ENCODE data around the gene CNIH3. TPM values are rescaled to one million over a fixed set of nuclear protein-coding genes. Genes with fewer than 3 reads are reported as not detected.

CNIH3 gene
- total RNA-seq, 2 donors from 2014 or later: 7.9 to 15.3 TPM

GRCh38 chr1:224641030-224641429, 24.9 kb downstream of the CNIH3 start:
- DNase-seq: peak; percentile 35 to 74 (median 64)
- Histone ChIP-seq H3K4me1 (peaks cover 43% of the 10 kb centered on the region), H3K4me3 (no peak overlapping the region), H3K36me3 (replicated peaks in 1 of 2; ENCODE audit: insufficient read depth in 1 of 2, low read depth in 2 of 2) (no peaks in the 10 kb centered on the region), H3K27me3 (no peaks in the 10 kb centered on the region), H3K27ac (peak overlapping the region in 1 of 4 donors; percentile 7), H3K9me3 (no peaks in the 10 kb centered on the region)
- intact Hi-C loops (cut with DNase I): loop anchor here (10.0 kb wide), 2 partner anchors 126 to 274 kb away; no protein-coding TSS in a partner anchor
- ATAC-seq: peak; percentile 40
- WGBS, 2 donors: 49 to 71% methylated on average over 6 of the region's 7 CpGs
- TF ChIP-seq, protein P1, sequence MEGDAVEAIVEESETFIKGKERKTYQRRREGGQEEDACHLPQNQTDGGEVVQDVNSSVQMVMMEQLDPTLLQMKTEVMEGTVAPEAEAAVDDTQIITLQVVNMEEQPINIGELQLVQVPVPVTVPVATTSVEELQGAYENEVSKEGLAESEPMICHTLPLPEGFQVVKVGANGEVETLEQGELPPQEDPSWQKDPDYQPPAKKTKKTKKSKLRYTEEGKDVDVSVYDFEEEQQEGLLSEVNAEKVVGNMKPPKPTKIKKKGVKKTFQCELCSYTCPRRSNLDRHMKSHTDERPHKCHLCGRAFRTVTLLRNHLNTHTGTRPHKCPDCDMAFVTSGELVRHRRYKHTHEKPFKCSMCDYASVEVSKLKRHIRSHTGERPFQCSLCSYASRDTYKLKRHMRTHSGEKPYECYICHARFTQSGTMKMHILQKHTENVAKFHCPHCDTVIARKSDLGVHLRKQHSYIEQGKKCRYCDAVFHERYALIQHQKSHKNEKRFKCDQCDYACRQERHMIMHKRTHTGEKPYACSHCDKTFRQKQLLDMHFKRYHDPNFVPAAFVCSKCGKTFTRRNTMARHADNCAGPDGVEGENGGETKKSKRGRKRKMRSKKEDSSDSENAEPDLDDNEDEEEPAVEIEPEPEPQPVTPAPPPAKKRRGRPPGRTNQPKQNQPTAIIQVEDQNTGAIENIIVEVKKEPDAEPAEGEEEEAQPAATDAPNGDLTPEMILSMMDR (IDR thresholded peaks at IDR 0.05): peak in 5 of 7 experiments; percentile 22 to 57 (median 45)
- TF ChIP-seq POLR2A (IDR thresholded peaks at IDR 0.05): no peak

DNA sequence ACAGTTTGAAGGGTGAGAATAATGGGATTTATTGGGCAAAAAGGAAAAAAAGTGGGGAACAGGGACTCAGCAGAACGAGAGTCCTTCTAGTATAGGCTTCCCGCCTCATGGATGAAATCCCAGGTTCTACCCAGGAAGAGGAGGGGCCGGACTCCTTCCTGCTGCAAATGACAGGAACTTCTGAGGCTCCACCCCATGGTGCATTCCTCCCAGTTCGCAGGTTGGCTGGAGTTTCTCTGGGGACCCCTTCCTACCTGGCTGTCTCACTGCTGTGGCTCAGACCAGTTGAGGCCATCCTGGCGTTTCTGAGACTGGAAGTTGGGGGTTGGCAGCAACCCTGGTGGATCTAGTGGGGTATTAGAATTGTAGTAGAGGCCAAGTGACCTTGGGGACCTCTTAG, 27.5 kb downstream of the CNIH3 start:
- 75% methylated on average over 5 of the region's 5 CpGs for WGBS, 2 donors
- Histone ChIP-seq H3K4me3 (no peak overlapping the region), H3K9me3 (no peaks in the 10 kb centered on the region), H3K27ac (no peak overlapping the region), H3K4me1 (peaks cover 42% of the 10 kb centered on the region), H3K36me3 (replicated peaks in 1 of 2; ENCODE audit: insufficient read depth in 1 of 2, low read depth in 2 of 2) (no peaks in the 10 kb centered on the region), H3K27me3 (no peaks in the 10 kb centered on the region)
- intact Hi-C loops (cut with DNase I): loop anchor here (10.0 kb wide), 2 partner anchors 129 to 271 kb away; no protein-coding TSS in a partner anchor
- TF ChIP-seq, protein P1 (IDR thresholded peaks at IDR 0.05): no peak
- no peak for TF ChIP-seq POLR2A (IDR thresholded peaks at IDR 0.05)
- DNase-seq: no peak
- ATAC-seq: no peak

DNA sequence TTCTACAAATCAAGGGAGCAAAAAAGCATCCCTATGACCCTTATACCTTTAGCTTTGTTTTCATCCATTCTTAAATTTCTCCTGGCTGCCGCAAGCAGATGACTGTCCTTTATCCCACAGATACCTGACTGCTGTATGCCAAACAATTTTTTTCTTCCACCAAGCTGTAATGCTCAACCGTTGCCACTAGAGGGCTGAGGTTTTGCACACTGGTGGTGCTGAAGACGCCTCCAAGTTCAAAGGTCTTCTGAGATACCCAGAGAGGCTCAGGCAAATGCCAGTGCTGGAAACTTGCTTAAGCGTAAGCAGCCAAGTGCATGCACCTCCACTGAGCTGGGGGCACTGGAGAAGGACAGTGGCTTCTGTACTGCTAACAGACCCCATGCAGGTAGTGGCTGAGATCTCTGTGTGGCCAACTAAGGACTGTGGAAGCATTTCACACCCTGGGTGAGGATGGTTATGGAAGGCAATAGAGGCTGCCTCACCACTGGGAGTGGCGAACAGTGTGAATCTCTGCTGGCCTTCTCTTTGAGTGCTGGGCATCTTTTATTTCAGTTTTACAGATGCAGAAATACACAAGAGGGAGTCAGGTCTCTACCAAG, 28.5 kb downstream of the CNIH3 start:
- H3K27ac ChIP-seq: no peak overlapping the region
- no peak overlapping the region for H3K4me3 ChIP-seq
- peaks cover 32% of the 10 kb centered on the region for H3K4me1 ChIP-seq
- no peaks in the 10 kb centered on the region for H3K9me3 ChIP-seq
- DNase-seq: peak; percentile 46 to 62 (median 54)
- intact Hi-C loops (cut with DNase I): loop anchor here (10.0 kb wide), 2 partner anchors 130 to 270 kb away; no protein-coding TSS in a partner anchor
- no peaks in the 10 kb centered on the region for H3K36me3 ChIP-seq (replicated peaks in 1 of 2; ENCODE audit: insufficient read depth in 1 of 2, low read depth in 2 of 2)
- WGBS, 2 donors: 27 to 28% methylated on average over 5 of the region's 5 CpGs
- peak; percentile 45 for ATAC-seq
- H3K27me3 ChIP-seq: no peaks in the 10 kb centered on the region
- TF ChIP-seq, protein P1 (IDR thresholded peaks at IDR 0.05): peak; percentile 56 to 95 (median 81)
- no peak for TF ChIP-seq POLR2A (IDR thresholded peaks at IDR 0.05)

DNA sequence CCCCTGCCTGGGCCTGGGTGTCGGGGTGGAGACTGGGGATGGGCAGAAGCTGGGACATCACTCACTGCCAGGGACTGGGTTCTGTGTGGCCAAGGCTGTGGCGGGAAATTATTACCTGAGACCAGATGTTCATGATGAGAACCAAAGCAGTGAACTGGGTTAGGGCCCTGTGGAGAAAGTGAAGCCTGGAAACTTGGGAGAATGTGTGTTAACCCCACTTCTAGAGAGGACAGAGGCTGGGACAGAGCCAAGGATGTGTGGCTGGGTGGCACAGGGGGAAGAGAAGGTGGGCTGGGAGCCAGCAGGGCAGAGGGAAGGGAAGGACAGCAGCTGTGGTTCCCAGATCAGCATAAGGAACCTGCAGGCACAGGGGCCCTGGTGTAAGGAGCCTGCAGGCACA, 31.3 kb downstream of the CNIH3 start:
- no peaks in the 10 kb centered on the region for H3K27me3 ChIP-seq
- TF ChIP-seq, protein P1 (IDR thresholded peaks at IDR 0.05): no peak
- TF ChIP-seq POLR2A (IDR thresholded peaks at IDR 0.05): no peak
- intact Hi-C loops (cut with DNase I): loop anchor here (10.0 kb wide), 2 partner anchors 133 to 267 kb away; no protein-coding TSS in a partner anchor
- H3K27ac ChIP-seq: peak overlapping the region; percentile 8 to 55 (median 53)
- WGBS, 2 donors: 46 to 53% methylated on average over 2 of the region's 2 CpGs
- ATAC-seq (peak; percentile 57), DNase-seq (peak; percentile 28 to 89 (median 60))
- no peaks in the 10 kb centered on the region for H3K9me3 ChIP-seq
- no peaks in the 10 kb centered on the region for H3K36me3 ChIP-seq (replicated peaks in 1 of 2; ENCODE audit: insufficient read depth in 1 of 2, low read depth in 2 of 2)
- no peak overlapping the region for H3K4me3 ChIP-seq
- H3K4me1 ChIP-seq: peaks cover 34% of the 10 kb centered on the region
